ENCODE data around the gene B3GAT2. TPM values are rescaled to one million over a fixed set of nuclear protein-coding genes. Genes with fewer than 3 reads are reported as not detected.

The B3GAT2 gene
- total RNA-seq, 2 experiments from 2014 or later: not detected

DNA sequence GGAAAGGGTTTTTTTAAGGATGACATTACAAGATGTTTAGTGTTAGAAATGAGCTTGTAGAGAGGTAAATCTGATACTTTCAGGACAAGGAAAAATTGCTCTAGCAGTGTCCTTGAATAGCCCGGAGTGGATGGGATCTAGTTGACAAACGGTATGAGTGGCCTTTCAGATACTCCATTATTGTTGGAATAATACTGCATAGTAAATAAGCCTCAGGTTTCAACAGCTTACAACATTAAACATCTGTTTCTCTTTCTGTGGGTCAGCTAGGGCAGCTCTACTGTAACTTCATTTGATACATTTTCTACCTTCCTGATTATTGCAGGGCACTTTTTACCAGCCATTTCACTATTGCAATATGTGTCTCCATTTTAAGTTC is 118.0 kb downstream of the B3GAT2 start:
- CTCF ChIA-PET (ENCODE audit: unreplicated experiment): no interaction called here
- H3K27ac ChIP-seq (ENCODE audit: low read depth, low read length, poor library complexity, severe bottlenecking): no peak overlapping the region
- H4K20me1 ChIP-seq (ENCODE audit: insufficient read depth, low read length): no peaks in the 10 kb centered on the region
- H3K4me2 ChIP-seq (ENCODE audit: low read length): no peak overlapping the region
- DNase-seq (ENCODE audit: low spot score): no peak
- no peaks in the 10 kb centered on the region for H3K36me3 ChIP-seq (ENCODE audit: insufficient read depth, low read length)
- intact Hi-C loops (cut with micrococcal nuclease; ENCODE audit: unreplicated experiment): no loop called here
- H2AFZ ChIP-seq (ENCODE audit: low read length): no peak overlapping the region
- no peaks in the 10 kb centered on the region for H3K9me3 ChIP-seq (ENCODE audit: low read length)
- no peaks in the 10 kb centered on the region for H3K4me1 ChIP-seq (ENCODE audit: insufficient read depth, low read length, poor library complexity, severe bottlenecking)
- POLR2A ChIA-PET: interaction anchor here (0.6 to 1.7 kb wide), 7 partner anchors 9 to 322 kb away, joined by 3 to 6 read pairs (median 3); no protein-coding TSS in a partner anchor
- no peaks in the 10 kb centered on the region for H3K79me2 ChIP-seq (ENCODE audit: insufficient read depth, low read depth, low read length)
- H3K9me2 ChIP-seq (ENCODE audit: insufficient read depth, low read length): no peaks in the 10 kb centered on the region
- H3K4me3 ChIP-seq (ENCODE audit: low read depth, low read length, poor library complexity, severe bottlenecking): no peak overlapping the region
- BruUV-seq (replicated peaks): no TSS peak
- TF ChIP-seq, protein P1, sequence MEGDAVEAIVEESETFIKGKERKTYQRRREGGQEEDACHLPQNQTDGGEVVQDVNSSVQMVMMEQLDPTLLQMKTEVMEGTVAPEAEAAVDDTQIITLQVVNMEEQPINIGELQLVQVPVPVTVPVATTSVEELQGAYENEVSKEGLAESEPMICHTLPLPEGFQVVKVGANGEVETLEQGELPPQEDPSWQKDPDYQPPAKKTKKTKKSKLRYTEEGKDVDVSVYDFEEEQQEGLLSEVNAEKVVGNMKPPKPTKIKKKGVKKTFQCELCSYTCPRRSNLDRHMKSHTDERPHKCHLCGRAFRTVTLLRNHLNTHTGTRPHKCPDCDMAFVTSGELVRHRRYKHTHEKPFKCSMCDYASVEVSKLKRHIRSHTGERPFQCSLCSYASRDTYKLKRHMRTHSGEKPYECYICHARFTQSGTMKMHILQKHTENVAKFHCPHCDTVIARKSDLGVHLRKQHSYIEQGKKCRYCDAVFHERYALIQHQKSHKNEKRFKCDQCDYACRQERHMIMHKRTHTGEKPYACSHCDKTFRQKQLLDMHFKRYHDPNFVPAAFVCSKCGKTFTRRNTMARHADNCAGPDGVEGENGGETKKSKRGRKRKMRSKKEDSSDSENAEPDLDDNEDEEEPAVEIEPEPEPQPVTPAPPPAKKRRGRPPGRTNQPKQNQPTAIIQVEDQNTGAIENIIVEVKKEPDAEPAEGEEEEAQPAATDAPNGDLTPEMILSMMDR (conservative IDR thresholded peaks at IDR 0.05; ENCODE audit: low read length): no peak
- no peak for TF ChIP-seq EZH2phosphoT487 (IDR thresholded peaks at IDR 0.05; ENCODE audit: borderline replicate concordance, low read depth, low read length)

DNA sequence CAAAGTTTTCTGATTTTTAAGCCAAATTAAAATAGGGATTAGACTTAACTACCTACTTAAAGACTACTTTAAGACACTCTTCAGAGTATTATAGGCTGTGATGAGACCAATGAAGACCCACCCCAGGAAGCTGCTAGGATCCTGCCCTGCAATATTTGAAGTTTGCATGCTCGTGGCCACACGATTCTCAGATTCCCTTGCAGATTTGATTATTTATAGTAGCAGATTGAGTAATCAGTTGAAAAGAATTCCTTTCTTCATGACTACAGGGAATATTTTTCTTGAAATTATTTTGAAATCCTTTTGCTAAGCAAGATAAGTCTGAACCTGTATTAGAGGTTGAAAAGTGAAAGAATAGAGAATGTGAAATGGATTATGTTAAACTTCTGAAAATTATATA is 122.3 kb downstream of the B3GAT2 start:
- intact Hi-C loops (cut with micrococcal nuclease; ENCODE audit: unreplicated experiment): no loop called here
- Histone ChIP-seq H3K4me1 (ENCODE audit: insufficient read depth, low read length, poor library complexity, severe bottlenecking) (no peaks in the 10 kb centered on the region), H3K9me2 (ENCODE audit: insufficient read depth, low read length) (no peaks in the 10 kb centered on the region), H4K20me1 (ENCODE audit: insufficient read depth, low read length) (no peaks in the 10 kb centered on the region), H3K79me2 (ENCODE audit: insufficient read depth, low read depth, low read length) (no peaks in the 10 kb centered on the region), H3K27ac (ENCODE audit: low read depth, low read length, poor library complexity, severe bottlenecking) (no peak overlapping the region), H2AFZ (ENCODE audit: low read length) (no peak overlapping the region), H3K4me2 (ENCODE audit: low read length) (no peak overlapping the region), H3K36me3 (ENCODE audit: insufficient read depth, low read length) (no peaks in the 10 kb centered on the region), H3K4me3 (ENCODE audit: low read depth, low read length, poor library complexity, severe bottlenecking) (no peak overlapping the region), H3K9me3 (ENCODE audit: low read length) (no peaks in the 10 kb centered on the region)
- no TSS peak for BruUV-seq (replicated peaks)
- TF ChIP-seq EZH2phosphoT487 (IDR thresholded peaks at IDR 0.05; ENCODE audit: borderline replicate concordance, low read depth, low read length): no peak
- TF ChIP-seq, protein P1 (conservative IDR thresholded peaks at IDR 0.05; ENCODE audit: low read length): no peak
- no peak for DNase-seq (ENCODE audit: low spot score)
- POLR2A ChIA-PET: interaction anchor here (0.9 to 1.0 kb wide), 3 partner anchors 17 to 29 kb away, joined by 3 to 4 read pairs (median 4); no protein-coding TSS in a partner anchor
- CTCF ChIA-PET (ENCODE audit: unreplicated experiment): no interaction called here

DNA sequence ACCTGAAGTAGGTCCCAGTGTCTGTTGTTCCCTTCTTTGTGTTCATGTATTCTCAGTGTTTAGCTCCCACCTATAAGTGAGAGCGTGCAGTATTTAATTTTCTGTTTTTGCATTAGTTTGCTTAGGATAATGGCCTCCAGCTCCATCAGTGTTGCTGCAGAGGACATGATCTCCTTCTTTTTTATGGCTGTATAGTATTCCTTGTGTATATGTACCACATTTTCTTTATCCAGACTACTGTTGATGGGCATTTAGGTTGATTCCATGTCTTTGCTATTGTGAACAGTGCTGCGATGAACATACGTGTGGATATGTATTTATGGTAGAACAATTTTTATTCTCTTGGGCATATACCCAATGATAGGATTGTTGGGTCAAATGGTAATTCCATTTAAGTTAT is 125.4 kb downstream of the B3GAT2 start:
- Histone ChIP-seq H3K27ac (ENCODE audit: low read depth, low read length, poor library complexity, severe bottlenecking) (no peak overlapping the region), H3K79me2 (ENCODE audit: insufficient read depth, low read depth, low read length) (no peaks in the 10 kb centered on the region), H4K20me1 (ENCODE audit: insufficient read depth, low read length) (no peaks in the 10 kb centered on the region), H3K9me3 (ENCODE audit: low read length) (no peaks in the 10 kb centered on the region), H3K36me3 (ENCODE audit: insufficient read depth, low read length) (no peaks in the 10 kb centered on the region), H3K4me3 (ENCODE audit: low read depth, low read length, poor library complexity, severe bottlenecking) (no peak overlapping the region), H3K9me2 (ENCODE audit: insufficient read depth, low read length) (no peaks in the 10 kb centered on the region), H2AFZ (ENCODE audit: low read length) (no peak overlapping the region), H3K4me1 (ENCODE audit: insufficient read depth, low read length, poor library complexity, severe bottlenecking) (no peaks in the 10 kb centered on the region), H3K4me2 (ENCODE audit: low read length) (no peak overlapping the region)
- no TSS peak for BruUV-seq (replicated peaks)
- ChIA-PET CTCF (ENCODE audit: unreplicated experiment) (no interaction called here), POLR2A (no interaction called here)
- TF ChIP-seq, protein P1 (conservative IDR thresholded peaks at IDR 0.05; ENCODE audit: low read length): no peak
- TF ChIP-seq EZH2phosphoT487 (IDR thresholded peaks at IDR 0.05; ENCODE audit: borderline replicate concordance, low read depth, low read length): no peak
- intact Hi-C loops (cut with micrococcal nuclease; ENCODE audit: unreplicated experiment): no loop called here
- DNase-seq (ENCODE audit: low spot score): no peak
